Measurements from ENCODE around the gene MRPL16. TPM values are rescaled to one million over a fixed set of nuclear protein-coding genes. Genes with fewer than 3 reads are reported as not detected.

The MRPL16 gene
- 39.1 and 39.3 TPM in 2 replicates for total RNA-seq

GRCh38 chr11:59810189-59810910, at the start of gene MRPL16:
TSS of gene MRPL16 (minus strand) at chr11:59810778. CDS start at chr11:59810658, 120 bp downstream.

GRCh38 chr11:59845399-59845798, 34.8 kb upstream of the MRPL16 start, which contains the start of gene CBLIF:
TSS of gene CBLIF (minus strand) at chr11:59845499. CDS start at chr11:59845453, 46 bp downstream.

Other genes starting within 250 kb of the MRPL16 start
- 27.6 and 29.7 TPM in 2 replicates for gene OSBP, start 195.0 kb downstream of the MRPL16 start, total RNA-seq
- gene PATL1, start 141.7 kb downstream of the MRPL16 start, total RNA-seq = 4.1 and 5.3 TPM in 2 replicates
- gene OR10V1, start 96.9 kb downstream of the MRPL16 start, total RNA-seq = not detected in 2 replicates
- gene STX3, start 55.4 kb downstream of the MRPL16 start, total RNA-seq = 11.2 and 21.4 TPM in 2 replicates
- not detected in 2 replicates for gene CBLIF, start 34.7 kb upstream of the MRPL16 start, total RNA-seq
- not detected in 2 replicates for gene TCN1, start 55.7 kb upstream of the MRPL16 start, total RNA-seq
- not detected in 2 replicates for gene OOSP3, start 68.0 kb upstream of the MRPL16 start, total RNA-seq
- not detected in 2 replicates for gene OOSP1, start 127.7 kb upstream of the MRPL16 start, total RNA-seq
- not detected in 2 replicates for gene OOSP4A, start 153.3 kb upstream of the MRPL16 start, total RNA-seq
- not detected in 2 replicates for gene OOSP4B, start 206.4 kb upstream of the MRPL16 start, total RNA-seq
- not detected in 2 replicates for gene OOSP2, start 229.6 kb upstream of the MRPL16 start, total RNA-seq
- gene MS4A3, start 245.9 kb upstream of the MRPL16 start, total RNA-seq = not detected in 2 replicates